ENCODE data around the gene ANKMY1.
"Not testable (repeated sequence)": the region's sequence is repeated elsewhere in the genome, so short reads cannot be mapped to it uniquely, and the experiment has no call there.

Gene ANKMY1

GRCh38 chr2:240568678-240569522, 11.1 kb upstream of the ANKMY1 start:
- peak; percentile 77 for DNase-seq (ENCODE audit: low read depth)

- peak; percentile 29 for DNase-seq (ENCODE audit: low read depth)
Observed at GRCh38 chr2:240567872-240568677, 10.3 kb upstream of the ANKMY1 start, which contains the start of gene RNPEPL1. Gene RNPEPL1, plus strand, starts transcription at chr2:240568484. Its CDS starts 103 bp downstream, at chr2:240568587.

GRCh38 chr2:240567137-240567871, 9.5 kb upstream of the ANKMY1 start:
- peak; percentile 61 for DNase-seq (ENCODE audit: low read depth)

GRCh38 chr2:240566203-240567136, 8.7 kb upstream of the ANKMY1 start:
- peak; percentile 89 for DNase-seq (ENCODE audit: low read depth)

GRCh38 chr2:240565333-240566202, 7.8 kb upstream of the ANKMY1 start:
- peak; percentile 95 for DNase-seq (ENCODE audit: low read depth)

GRCh38 chr2:240564561-240565332, 7.0 kb upstream of the ANKMY1 start:
- peak; percentile 80 for DNase-seq (ENCODE audit: low read depth)

GRCh38 chr2:240563951-240564560, 6.3 kb upstream of the ANKMY1 start:
- no peak for DNase-seq (ENCODE audit: low read depth)

DNA sequence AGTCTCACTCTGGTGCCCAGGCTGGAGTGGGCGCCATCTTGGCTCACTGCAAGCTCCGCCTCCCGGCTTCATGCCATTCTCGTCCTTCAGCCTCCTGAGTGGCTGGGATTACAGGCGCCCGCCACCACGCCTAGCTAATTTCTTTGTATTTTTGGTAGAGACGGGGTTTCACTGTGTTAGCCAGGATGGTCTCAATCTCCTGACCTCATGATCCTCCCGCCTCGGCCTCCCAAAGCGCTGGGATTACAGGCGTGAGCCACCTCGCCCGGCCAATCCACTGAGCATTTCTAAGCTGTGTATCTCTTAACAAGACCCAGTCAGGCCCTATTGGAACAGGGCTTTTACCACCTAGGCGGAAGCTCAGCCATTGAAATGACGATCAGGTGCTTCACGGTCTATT, 5.4 kb upstream of the ANKMY1 start:
- not testable (repeated sequence) for DNase-seq (ENCODE audit: low read depth)

- DNase-seq (ENCODE audit: low read depth), result peak; percentile 90
Observed at GRCh38 chr2:240561325-240561971, 3.7 kb upstream of the ANKMY1 start.

DNA sequence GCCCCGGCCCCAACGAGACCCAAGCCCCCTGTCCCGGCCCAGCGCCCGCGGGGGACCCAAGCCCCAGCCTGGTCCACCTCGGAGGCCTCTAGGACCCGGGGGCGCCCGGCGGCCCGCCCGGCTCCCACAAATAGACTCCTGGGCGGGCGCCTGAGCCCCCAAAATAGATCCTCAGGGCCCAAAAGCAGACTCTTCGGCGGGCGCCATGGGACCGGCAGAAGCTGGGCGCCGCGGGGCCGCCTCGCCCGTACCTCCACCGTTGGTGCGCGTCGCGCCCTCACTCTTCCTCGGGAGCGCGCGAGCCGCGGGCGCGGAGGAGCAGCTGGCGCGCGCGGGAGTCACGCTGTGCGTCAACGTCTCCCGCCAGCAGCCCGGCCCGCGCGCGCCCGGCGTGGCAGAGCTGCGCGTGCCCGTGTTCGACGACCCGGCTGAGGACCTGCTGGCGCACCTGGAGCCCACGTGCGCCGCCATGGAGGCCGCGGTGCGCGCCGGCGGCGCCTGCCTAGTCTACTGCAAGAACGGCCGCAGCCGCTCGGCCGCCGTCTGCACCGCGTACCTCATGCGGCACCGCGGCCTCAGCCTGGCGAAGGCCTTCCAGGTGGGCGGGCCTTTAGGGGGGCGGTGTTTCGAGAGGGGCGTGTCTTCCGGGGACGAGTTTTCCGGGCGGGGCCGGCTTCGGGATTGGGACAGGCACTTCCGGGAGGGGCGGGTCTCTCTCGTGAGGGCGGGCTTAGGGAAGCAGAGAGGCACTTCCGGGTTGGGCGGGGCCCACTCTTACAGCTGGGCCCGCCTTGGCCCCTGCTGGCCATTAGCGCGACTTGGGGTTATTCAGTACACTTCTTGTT, 2.9 kb upstream of the ANKMY1 start:
- DNase-seq (ENCODE audit: low read depth), result peak; percentile 99

- DNase-seq (ENCODE audit: low read depth), result peak; percentile 89
Observed at GRCh38 chr2:240560084-240560479, 2.3 kb upstream of the ANKMY1 start, which contains the start of gene DUSP28. Gene DUSP28, plus strand, starts transcription at chr2:240560357. Its CDS starts 328 bp downstream, at chr2:240560685.

DNA sequence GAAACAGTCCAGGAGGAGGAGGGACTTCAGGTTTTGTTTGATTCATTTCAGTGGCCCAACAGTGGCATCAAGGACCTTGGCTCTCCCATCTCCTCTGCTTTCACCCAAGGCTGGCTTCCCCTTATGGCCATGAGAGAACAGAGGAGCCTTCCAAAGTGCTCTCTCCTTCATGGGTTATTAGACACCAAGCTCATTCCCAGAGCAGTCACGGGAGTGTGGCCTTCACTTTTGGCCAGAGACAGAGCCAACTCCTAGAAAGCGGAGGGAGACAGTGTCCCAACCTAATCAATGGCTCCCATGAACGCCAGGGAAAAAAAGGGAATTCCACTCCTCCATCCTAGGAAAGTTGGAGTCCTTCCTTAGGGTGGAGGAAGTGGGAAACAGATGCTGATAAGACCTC, 1.5 kb upstream of the ANKMY1 start:
- DNase-seq (ENCODE audit: low read depth), result no peak

- DNase-seq (ENCODE audit: low read depth), result no peak
Observed at GRCh38 chr2:240558236-240558761, 511 bp upstream of the ANKMY1 start.

DNA sequence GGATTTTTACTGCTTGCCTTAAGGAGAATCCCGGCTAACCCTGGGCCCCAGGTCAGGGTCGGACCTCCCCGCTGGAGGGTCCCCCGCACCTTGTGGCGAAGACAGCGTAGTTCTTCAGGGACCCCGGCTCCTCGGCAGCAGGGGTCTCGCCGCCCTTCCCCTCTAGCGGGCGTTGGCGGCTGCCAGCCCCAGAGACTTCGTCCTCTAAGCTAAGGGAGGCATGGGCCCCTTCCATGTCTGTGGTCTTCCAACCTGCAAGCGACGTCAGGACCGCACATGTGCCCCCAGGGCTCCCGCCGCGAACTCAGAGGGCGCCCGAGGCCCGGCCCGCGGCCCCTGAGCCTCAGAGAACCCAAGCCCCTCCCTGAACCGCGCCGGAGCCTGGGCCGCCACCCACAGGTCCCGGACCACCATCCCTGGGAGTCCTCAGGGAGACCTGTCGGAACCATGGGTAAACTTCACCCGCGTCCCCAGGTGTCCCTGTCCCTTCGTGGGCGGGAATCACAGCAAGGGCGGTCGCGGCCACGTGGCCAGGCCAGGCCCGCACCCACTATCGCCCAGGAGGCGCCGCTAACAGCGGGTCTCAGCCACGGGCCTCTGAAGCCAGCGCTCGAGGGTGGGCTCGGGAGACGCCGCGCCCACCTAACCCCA, 562 bp downstream of the ANKMY1 start:
- no peak for DNase-seq (ENCODE audit: low read depth)

- peak; percentile 61 for DNase-seq (ENCODE audit: low read depth)
Observed at GRCh38 chr2:240556553-240557100, 1.2 kb downstream of the ANKMY1 start.
